ENCODE results near the gene MT1M.
A peak's percentile ranks its signal among the peaks of the same experiment; 100 is the strongest.
"Not testable (repeated sequence)": the region's sequence is repeated elsewhere in the genome, so short reads cannot be mapped to it uniquely, and the experiment has no call there.

The MT1M gene

DNA sequence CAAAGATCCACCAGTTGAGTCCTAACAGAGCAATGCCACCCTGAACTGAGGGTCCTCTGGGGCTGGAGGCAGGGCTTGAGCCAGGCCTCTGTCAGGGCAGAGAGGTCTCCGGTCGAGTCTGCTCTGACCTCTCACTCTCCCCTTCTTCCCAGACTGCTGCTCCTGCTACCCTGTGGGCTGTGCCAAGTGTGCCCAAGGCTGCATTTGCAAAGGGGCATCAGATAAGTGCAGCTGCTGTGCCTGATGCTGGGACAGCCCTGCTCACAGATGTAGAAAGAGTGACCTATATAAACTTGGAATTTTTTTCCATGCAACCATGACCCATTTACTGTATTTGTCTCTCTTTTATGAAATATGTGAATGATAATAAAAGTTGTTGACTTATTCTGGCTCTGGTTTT is 16.8 kb downstream of the MT1M start:
- no peak for DNase-seq (ENCODE audit: low spot score)

DNA sequence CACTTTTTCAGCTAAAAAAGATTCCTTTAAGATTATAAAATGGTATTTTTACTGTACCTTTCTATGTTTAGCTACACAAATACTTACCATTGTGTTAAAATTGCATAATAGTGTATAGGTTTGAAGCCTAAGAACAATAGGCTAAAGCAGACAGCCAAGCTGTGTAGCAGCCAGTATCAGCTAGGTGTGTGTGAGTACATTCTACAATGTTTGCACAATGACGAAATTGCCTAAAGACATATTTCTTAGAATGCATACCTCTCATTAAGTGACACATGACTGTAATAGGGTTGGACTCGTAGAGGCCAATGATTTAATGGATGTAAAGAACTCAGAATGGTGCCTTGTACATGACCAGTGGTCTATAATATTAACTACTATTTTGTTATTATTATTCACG is 17.4 kb downstream of the MT1M start:
- no peak for DNase-seq (ENCODE audit: low spot score)

DNA sequence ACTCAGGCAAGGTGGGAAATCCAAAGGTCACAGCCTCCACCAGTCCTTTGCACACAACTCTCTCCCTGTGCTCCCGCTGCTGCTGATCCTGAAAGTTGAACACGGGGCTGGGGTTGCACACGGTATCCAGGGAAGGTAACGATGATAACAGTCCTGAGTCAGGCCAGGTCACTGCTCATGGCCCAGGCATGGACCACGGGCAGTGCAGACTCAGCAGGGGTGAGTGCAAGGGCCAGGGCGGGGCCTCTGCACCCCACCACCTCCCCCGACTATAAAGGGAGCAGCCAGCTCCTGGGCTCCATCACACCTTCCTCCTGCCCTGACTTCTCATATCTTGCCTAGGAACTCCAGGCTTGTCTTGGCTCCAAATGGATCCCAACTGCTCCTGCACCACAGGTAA is 19.1 kb downstream of the MT1M start, which contains the start of gene MT1B:
MT1B (plus strand) TSS at position 301 of the 400 bp plus-strand sequence; CDS start at position 369, 68 bp downstream.
- no peak for DNase-seq (ENCODE audit: low spot score)

DNA sequence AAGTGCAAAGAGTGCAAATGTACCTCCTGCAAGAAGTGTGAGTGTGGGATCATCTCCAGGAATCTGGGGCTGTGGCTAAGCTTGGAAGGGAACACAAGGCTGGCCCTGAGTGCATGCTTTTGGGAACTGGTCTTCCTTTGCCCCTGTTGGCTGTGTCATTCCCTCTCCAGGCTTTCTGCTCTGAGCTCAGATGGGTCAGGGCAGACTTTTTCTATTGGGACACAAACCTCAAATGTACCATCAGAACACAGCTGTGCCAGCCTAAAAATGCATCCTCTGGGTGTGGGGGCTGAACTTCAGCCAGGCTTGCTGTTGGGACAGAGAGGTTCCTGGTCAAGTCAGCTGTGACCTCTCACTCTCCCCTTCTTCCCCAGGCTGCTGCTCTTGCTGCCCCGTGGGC is 20.1 kb downstream of the MT1M start:
- no peak for DNase-seq (ENCODE audit: low spot score)

DNA sequence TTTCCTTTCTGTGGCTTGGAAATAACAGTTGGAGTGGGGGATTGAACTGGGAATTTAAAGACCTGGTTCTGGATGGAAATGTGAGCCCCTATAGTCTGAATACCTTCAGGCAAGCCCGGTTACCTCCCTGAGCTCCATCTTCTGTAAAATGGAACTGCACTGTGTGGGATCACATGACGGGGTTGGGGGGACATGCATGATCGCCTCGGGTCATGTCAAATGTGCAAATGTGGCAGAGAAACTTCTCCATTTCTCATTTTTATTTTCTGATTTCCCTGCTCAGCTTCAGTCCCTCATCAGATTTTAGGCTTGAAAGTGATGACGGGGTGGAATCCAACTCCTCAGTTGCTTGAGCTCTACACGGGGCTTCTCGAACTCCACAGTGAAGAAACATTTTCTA is 20.8 kb downstream of the MT1M start:
- DNase-seq (ENCODE audit: low spot score): no peak

DNA sequence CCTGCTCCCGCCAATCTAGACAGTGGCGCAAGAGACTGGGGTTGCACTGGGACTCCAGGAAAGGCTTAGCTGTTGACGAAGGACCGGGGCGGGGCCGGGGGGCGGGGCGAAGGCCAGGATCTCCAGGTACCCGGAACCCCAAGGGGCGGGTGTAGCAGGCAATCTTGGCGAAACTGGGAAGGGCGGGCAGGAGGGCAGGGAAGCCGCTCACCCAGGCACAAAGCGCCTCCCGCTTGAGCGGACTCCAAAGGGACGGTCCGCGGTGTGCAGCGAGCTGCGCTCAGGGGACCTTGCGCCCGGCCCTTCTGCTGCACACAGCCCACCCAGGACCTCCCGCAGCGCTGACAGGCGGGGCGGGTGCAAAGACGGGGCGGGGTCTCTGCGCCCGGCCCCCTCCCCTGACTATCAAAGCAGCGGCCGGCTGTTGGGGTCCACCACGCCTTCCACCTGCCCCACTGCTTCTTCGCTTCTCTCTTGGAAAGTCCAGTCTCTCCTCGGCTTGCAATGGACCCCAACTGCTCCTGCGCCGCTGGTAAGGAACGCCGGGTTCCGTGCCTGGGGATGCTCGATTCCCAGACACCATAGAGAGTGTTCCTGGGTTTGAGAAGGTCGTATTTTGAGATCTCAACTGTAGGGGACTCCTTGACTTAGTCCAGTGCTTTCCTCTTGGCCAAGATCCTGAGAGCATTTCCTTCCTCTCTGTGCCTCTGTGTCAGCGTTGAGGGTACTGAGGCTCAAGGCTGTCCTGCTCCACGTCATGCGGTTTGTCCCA is 25.3 kb downstream of the MT1M start, which contains the start of gene MT1F:
MT1F (plus strand) TSS at position 405 of the 772 bp plus-strand sequence; CDS start at position 505, 100 bp downstream.
- DNase-seq (ENCODE audit: low spot score): peak; percentile 86

DNA sequence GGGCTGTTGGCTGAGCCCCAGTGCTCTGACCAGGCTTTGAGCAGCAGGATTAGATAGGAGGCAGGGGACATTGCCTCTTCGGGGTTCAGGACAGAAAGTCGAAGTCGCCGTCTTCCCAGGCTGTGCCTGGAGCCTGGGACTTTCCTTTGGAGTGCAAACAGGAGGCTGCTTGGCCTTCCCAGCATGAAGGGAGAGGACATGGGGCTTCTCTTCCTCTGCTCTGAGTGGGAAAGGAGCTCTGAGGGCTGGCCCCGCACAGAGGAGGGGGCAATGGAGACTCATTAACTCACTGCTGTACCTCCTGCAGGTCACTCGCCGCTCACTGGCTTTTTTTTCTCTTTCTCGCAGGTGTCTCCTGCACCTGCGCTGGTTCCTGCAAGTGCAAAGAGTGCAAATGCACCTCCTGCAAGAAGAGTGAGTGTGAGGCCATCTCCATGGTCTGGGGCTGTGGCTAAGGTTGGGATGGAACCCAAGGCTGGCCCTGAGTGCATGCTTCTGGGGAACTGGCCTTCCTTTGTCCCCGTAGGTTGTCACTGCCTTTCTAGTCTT is 25.9 kb downstream of the MT1M start:
- no peak for DNase-seq (ENCODE audit: low spot score)

DNA sequence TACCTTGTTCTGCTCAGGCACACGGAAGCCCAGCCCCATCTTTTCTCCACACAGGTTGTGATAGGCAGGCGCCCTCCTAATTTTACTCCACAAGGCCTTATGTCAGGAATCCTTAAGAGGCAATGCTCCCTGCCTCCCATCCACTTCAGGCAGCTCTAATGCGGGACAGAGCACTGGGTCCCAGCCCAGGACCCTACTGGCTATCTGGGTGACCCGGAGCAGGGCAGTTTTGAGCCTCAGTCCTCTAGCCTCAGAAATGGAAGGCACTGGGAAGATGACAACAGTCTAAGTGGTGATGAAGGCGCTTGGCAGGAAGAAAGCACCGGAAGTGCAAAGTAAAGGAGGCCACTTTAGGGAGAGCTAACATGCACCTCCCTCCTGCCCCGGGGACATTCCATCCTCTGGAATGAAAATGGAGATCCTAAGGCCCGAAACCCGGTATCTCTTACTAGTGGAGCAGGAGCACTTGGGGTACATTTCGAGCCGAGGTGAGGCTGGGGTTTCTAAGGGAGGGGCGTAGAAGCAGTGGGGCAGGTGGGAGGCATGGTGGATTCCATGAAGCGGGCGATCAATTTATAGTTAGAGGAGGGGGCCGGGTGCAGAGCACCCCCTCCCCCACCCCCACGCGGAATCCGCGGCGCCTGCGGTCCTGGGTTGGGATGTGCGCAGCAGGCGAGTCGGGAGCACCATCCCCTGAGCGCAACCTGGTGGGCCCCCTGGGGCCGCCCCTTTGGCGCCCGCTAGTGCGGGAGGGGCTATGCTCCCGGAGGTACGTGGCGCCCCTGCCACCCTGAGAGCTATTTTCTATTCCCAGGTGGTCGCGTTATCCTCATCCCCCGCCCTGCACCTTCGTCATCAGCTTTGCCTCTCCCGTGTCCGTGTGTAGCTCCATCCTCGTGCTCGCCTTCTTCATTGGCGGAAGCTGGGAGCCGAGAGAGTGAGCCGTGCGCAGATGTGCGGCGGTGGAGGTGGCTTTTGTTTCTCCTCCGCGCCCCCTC is 30.2 kb downstream of the MT1M start:
- DNase-seq (ENCODE audit: low spot score): no peak

DNA sequence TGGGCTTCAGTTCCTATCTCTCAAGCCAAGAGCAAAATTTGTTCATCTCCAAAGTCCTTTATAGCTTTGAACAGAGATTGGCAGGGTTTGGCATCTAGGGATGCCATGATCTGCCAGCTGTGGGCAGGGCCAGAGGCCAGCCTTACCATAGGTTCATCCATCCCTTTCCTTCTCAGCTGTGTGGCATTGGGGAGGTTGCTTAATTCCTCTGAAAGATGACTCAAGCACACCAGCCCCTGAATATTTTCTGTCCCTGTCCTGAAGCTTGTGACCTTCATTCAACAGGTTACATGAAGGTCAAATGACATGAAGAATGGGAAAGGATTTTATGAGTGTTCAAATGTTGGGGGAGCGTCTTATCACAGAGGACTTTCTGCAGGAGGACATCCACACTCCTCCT is 32.0 kb downstream of the MT1M start:
- no peak for DNase-seq (ENCODE audit: low spot score)

DNA sequence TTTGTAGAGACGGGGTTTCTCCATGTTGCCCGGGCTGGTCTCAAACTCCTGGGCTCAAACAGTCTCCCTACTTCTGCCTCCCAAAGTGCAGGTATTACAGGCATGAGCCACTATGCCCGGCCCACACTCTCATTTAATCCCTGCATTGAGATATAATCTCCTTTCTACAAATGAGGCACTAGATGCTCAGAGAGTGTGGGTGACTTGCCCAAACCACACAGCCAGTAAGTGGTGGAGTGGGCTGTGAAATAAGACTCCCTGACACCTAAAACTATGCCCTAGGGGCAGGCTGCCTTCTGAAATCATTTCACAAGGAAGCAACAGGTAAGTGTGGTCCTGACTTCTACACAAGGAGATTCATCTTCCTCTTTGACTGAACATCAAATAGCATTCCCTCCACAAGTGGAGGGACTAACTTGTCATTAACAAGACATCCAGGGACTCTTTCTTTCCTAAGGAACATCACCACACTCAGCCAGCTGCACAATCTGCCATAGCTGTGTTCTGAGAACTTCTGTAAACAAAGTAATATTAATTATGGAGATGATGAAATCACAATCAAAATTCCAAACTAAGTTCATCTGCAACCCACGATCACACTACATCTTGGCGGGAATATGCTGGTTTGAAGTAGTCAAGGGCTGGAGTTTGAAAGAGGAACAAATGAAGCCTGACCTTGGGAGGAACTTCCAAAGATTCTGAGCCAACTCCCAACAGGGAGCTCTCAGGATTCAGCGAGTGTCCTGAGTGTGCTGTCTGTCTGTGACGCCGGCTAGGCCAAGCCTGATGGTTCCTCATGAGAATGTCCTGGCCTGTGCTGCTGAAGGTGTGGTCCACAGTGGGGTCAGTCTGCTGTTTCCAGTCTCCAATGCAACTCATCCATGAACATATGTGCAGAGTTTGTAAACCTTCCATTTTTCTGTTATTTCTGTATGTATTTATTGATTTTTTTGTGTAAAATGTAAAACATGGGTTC is 33.1 kb downstream of the MT1M start:
- DNase-seq (ENCODE audit: low spot score): not testable (repeated sequence)

DNA sequence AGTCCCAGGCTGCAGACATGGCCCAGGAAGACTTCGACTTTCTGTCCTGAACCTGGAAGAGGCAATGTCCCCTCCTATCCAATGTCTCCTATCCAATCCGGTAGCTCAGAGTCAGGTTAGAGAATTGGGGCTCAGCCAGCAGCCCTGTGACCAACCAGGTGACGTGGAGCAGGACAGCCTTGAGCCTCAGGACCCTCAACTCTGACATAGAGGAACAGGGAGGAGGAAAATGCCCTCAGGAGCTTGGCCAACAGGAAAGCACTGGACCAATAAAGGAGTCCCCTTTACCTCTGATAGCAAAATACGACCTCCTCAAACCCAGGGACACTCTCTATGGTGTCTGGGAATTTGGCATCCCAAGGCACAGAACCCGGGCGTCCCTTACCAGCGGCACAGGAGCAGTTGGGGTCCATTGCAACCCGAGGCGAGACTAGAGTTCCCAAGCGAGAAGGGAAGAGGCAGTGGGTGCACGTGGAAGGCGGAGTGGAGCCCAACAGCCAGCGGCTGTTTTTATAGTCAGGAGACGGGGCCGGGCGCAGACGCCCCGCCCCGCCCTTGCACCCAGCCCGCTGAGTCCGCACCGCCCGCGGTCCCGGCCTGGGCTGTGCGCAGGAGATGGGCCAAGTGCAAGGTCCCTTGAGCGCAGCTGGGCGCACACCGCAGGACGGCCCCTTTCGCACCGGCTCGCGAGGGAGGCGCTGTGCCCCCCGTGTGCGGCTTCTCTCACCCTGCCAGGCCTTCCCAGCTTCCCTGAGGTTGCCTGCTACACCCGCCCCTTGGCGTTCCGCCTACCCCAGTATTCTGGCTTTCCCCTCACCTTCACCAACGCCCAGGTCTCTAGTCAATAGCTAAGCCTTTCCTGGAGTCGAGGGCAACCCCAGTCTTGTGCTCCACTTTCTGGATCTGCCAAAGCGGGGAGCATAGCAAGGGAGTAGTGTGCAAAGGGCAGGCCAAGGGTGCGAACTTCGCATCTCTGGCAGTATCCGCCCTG is 35.4 kb downstream of the MT1M start, which contains the start of gene MT1G:
MT1G (minus strand) TSS at position 485 of the 991 bp plus-strand sequence; CDS start at position 413, 72 bp downstream.
- DNase-seq (ENCODE audit: low spot score): no peak

DNA sequence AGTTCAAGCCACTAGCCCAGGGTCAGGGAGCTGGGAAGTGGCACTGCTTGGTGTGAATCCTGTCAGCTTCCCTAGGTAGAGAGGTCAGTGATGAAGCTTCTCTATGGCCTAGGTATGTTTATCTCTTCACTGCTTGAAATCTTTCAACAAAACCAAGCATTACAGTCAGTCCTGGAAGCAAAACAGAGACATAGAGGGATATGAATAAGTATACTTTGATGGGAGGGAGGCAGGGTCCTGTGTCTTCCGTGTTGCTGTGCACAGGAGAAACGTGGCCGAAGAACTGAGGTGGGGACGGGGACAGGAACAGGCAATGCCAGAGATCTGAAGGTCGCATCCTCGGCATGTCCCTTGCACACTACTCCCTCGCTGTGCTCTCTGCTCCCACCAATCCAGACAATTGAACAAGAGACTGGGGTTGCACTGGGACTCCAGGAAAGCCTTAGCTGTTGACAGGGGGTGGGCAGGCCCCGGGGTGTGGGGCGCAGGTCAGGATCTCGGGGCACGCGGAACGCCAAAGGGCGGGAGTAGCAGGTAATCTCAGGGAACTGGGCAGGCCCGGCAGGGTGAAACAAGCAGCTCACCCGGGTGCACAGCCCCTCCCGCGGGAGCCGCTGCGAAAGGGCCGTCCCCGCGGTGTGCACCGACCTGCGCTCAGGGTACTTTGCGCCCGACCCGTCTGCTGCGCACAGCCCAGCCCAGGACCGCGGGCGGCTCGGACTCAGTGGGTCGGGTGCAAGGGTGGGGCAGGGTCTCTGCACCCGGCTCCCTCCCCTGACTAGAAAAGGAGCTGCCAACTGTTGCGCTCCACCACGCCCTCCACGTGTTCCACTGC is 36.8 kb downstream of the MT1M start, which contains the start of gene MT1H:
MT1H (plus strand) TSS at position 810 of the 835 bp plus-strand sequence. CDS start 71 bp downstream, outside the sequence.
- DNase-seq (ENCODE audit: low spot score): no peak

DNA sequence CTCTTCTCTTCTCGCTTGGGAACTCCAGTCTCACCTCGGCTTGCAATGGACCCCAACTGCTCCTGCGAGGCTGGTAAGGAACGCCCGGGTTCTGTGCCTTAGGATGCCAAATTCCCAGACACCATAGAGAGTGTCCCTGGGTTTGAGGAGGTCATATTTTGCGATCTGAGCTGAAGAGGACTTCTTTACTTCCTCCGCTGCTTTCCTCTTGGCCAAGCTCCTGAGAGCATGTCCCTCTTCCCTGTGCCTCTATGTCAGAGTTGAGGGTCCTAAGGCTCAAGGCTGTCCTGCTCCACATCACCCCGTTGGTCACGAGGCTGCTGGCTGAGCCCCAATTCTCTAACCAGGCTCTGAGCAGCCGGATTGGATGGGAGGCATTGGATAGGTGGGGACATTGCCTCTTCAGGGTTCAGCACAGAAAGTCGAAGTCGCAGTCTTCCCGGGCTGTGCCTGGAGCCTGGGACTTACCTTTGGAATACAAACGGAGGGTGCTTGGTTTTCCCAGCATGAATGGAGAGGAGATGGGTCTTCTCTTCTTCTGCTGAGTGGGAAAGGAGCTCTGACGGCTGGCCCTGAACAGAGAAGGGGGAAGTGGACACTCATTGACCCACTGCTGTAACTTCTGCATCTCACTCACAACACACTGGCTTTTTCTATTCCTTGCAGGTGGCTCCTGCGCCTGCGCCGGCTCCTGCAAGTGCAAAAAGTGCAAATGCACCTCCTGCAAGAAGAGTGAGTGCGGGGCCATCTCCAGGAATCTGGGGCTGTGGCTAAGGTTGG is 37.6 kb downstream of the MT1M start:
- no peak for DNase-seq (ENCODE audit: low spot score)

DNA sequence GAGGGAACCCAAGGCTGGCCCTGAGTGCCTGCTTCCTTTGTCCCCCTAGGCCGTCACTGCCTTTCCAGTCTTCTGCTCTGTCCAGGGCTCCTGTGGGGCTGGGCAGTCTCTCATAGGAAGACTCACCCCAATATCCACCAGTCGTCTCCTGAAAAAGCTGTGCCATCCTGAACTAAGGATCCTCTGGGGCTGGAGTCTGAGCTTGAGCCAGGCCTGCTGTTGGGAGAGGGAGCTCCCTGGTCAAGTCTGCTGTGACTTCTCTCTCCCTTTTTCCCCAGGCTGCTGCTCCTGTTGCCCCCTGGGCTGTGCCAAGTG is 38.1 kb downstream of the MT1M start:
- DNase-seq (ENCODE audit: low spot score): no peak

DNA sequence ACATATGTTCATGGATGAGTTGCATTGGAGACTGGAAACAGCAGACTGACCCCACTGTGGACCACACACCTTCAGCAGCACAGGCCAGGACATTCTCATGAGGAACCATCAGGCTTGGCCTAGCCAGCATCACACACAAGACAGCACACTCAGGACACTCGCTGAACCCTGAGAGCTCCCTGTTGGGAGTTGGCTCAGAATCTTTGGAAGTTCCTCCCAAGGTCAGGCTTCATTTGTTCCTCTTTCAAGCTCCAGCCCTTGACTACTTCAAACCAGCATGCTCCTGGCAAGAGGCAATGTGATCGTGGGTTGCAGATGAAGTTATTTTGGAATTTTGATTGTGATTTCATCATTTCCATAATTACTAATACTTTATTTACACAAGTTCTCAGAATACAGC is 39.2 kb downstream of the MT1M start:
- DNase-seq (ENCODE audit: low spot score): not testable (repeated sequence)

DNA sequence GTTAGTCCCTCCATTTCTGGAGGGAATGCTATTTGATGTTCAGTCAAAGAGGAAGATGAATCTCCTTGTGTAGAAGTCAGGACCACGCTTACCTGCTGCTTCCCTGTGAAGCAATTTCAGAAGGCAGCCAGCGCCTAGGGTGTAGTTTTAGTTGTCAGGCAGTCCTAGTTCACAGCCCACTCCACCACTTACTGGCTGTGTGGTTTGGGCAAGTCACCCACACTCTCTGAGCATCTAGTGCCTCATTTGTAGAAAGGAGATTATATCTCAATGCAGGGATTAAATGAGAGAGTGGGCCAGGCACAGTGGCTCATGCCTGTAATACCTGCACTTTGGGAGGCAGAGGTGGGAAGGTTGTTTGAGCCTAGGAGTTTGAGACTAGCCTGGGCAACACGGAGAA is 39.7 kb downstream of the MT1M start:
- not testable (repeated sequence) for DNase-seq (ENCODE audit: low spot score)

DNA sequence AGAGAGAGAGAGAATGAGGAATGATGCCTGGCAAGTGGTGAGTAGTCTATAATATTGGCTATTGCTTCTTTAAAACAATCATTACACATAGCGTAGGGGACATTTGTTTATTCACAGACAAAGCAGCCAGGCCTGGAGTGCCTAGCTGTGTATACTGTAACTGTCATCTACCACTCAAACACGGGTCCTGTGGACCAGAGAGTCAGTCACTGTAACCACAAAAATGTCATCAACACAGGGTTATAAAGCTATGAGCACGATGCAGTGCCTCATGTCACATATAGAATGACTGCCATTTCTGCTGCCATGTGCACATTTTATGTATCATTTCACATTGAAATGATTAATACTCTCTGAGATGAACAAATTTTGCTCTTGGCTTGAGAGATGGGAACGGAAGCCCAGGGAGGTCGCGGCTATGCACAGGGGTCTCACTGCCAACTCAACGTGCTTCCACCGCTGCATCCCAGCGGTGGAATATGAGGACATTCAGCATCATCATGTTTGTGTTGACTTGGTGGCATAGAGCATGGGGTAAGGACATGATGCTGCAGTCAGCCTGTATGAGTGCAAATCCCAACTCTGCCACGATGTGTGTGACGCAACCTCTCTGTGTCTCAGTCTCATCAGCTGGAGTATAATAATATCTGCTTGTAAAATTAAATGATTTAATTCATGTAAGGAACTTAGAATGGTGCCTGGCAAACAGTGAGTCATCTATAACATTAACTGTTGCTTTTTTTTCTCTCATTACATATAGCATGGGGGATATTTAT is 40.5 kb downstream of the MT1M start:
- no peak for DNase-seq (ENCODE audit: low spot score)

Data from ecto neural progenitor cell (in vitro differentiated cells).